Measurements from ENCODE around the gene CA4. TPM values are rescaled to one million over a fixed set of nuclear protein-coding genes. Genes with fewer than 3 reads are reported as not detected.
"Not testable (repeated sequence)": the region's sequence is repeated elsewhere in the genome, so short reads cannot be mapped to it uniquely, and the experiment has no call there.

Gene CA4
- total RNA-seq, 3 donors from 2014 or later = 4.7 to 46.5 (median 12.3) TPM

GRCh38 chr17:60110586-60110985 lies 39.2 kb upstream of the CA4 start:
- TF ChIP-seq POLR2A (IDR thresholded peaks at IDR 0.05) (no peak), POLR2AphosphoS5 (IDR thresholded peaks at IDR 0.05) (no peak)
- TF ChIP-seq, protein P1, sequence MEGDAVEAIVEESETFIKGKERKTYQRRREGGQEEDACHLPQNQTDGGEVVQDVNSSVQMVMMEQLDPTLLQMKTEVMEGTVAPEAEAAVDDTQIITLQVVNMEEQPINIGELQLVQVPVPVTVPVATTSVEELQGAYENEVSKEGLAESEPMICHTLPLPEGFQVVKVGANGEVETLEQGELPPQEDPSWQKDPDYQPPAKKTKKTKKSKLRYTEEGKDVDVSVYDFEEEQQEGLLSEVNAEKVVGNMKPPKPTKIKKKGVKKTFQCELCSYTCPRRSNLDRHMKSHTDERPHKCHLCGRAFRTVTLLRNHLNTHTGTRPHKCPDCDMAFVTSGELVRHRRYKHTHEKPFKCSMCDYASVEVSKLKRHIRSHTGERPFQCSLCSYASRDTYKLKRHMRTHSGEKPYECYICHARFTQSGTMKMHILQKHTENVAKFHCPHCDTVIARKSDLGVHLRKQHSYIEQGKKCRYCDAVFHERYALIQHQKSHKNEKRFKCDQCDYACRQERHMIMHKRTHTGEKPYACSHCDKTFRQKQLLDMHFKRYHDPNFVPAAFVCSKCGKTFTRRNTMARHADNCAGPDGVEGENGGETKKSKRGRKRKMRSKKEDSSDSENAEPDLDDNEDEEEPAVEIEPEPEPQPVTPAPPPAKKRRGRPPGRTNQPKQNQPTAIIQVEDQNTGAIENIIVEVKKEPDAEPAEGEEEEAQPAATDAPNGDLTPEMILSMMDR (IDR thresholded peaks at IDR 0.05) = no peak
- Histone ChIP-seq H3K4me1 (no peaks in the 10 kb centered on the region), H3K36me3 (no peaks in the 10 kb centered on the region), H3K4me3 (no peak overlapping the region), H3K27me3 (no peaks in the 10 kb centered on the region), H3K9me3 (no peaks in the 10 kb centered on the region), H3K27ac (no peak overlapping the region)
- DNase-seq (ENCODE audit: low spot score in 2 of 2) = no peak
- intact Hi-C loops (cut with DNase I; ENCODE audit: low total_unique reads) = no loop called here

GRCh38 chr17:60111661-60112060 lies 38.1 kb upstream of the CA4 start:
- H3K4me3 ChIP-seq; intact Hi-C loops (cut with DNase I; ENCODE audit: low total_unique reads); DNase-seq (ENCODE audit: low spot score in 2 of 2); H3K4me1 ChIP-seq; H3K27ac ChIP-seq; H3K9me3 ChIP-seq; H3K36me3 ChIP-seq; H3K27me3 ChIP-seq: not testable (repeated sequence)

DNA sequence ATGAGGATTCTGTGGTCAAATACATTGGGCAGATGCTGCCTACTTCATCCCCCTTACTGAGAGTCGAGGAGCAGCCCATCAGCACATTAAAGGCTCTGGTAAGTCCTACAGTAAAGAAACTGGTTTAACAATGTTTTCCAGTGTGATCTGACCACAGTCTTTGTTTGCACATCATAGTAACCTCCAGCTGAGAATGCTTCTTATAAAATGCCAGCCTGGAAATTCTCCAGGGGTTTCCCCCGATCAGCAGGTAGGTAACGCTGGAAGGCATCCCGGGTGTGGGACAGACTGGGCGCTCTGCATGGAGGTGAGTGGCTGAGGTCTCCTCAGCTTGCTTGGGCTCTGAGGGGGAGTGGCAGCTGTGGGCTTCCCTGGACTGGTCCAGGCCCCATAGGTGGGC lies 34.4 kb upstream of the CA4 start:
- DNase-seq (ENCODE audit: low spot score in 2 of 2); H3K36me3 ChIP-seq; H3K4me3 ChIP-seq; intact Hi-C loops (cut with DNase I; ENCODE audit: low total_unique reads); H3K27ac ChIP-seq; H3K27me3 ChIP-seq; H3K4me1 ChIP-seq; H3K9me3 ChIP-seq: not testable (repeated sequence)

DNA sequence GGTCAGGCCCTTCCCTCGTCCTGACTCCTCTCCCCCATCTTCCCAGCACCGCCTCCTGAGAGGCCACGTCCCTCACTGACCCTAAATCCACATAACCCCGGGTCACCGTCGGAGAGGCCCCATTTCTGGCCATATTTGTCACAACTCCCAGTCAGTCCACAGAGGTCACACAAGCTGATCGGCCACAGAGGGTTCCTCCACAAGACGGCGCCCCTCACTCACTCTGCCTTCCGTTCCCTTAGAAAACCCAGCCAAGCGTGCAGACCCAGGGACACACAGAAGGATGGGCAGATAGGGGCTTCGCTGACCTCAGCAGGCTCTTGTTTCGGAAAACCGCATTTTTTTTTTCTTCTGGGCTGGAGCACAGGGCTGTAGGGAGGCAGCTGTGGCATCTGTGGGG lies 33.6 kb upstream of the CA4 start:
- H3K4me1 ChIP-seq; H3K27ac ChIP-seq; H3K36me3 ChIP-seq; H3K9me3 ChIP-seq; intact Hi-C loops (cut with DNase I; ENCODE audit: low total_unique reads); DNase-seq (ENCODE audit: low spot score in 2 of 2); H3K27me3 ChIP-seq; H3K4me3 ChIP-seq: not testable (repeated sequence)

GRCh38 chr17:60119162-60119561 lies 30.6 kb upstream of the CA4 start:
- H3K27me3 ChIP-seq; intact Hi-C loops (cut with DNase I; ENCODE audit: low total_unique reads); H3K27ac ChIP-seq; H3K4me1 ChIP-seq; H3K9me3 ChIP-seq; DNase-seq (ENCODE audit: low spot score in 2 of 2); H3K4me3 ChIP-seq; H3K36me3 ChIP-seq: not testable (repeated sequence)

- H3K27me3 ChIP-seq; H3K36me3 ChIP-seq; DNase-seq (ENCODE audit: low spot score in 2 of 2); H3K4me1 ChIP-seq; intact Hi-C loops (cut with DNase I; ENCODE audit: low total_unique reads); H3K27ac ChIP-seq; H3K9me3 ChIP-seq: not testable (repeated sequence)
- H3K4me3 ChIP-seq = peak overlapping the region in 1 of 3 donors; percentile 48
Observed at GRCh38 chr17:60119807-60120748, 29.7 kb upstream of the CA4 start.

DNA sequence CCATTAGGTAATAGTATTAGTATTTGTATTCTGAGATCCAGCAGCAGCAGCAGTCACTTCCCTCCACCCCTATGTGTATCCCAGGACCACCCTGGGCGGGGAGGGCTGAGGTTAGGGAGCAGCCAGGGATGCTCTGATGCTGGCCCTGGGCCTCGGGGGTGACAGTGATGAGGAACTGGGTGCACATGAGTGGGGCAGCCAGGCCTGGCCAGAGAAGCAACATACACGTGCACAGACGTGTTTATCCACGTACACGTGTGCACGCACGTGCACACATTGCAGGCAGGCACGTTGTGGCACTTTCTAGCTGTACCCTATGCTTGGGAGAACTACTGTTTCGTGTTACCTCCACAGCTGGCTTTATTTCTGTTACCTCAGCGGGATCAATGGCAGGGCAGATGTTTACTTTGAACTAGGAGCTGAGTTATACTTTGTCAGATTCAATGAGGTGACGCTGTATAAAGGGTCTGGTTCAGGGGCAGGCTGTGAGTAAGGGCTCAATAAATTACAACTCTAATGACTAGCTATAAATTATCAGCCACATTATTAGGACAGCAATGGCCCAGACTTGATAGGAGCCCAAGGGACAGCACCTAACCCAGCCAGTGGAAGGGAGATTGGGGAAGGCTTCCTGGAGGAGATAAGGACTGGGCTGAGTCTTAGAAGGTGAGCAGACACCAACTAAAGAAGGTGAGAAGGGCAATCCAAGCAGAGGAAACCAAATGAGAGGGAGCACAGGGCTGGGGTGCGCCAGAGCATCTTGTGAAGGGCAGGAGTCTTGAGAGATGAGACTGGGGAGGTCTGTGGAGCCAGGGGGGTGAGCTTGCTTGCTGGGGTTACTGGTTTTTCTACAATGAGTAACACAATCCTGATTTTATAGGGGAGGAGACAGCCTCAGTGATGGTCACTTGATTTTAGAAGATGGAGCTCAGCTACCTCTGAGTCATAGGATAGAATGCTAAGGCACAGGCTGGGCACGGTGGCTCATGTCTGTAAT lies 22.4 kb upstream of the CA4 start:
- H3K9me3 ChIP-seq = no peaks in the 10 kb centered on the region
- no peaks in the 10 kb centered on the region for H3K4me1 ChIP-seq
- H3K27me3 ChIP-seq = no peaks in the 10 kb centered on the region
- H3K27ac ChIP-seq = no peak overlapping the region
- DNase-seq (ENCODE audit: low spot score in 2 of 2) = peak in 1 of 2 donors; percentile 10
- TF ChIP-seq POLR2AphosphoS5 (IDR thresholded peaks at IDR 0.05) = no peak
- TF ChIP-seq POLR2A (IDR thresholded peaks at IDR 0.05) = no peak
- TF ChIP-seq, protein P1 (IDR thresholded peaks at IDR 0.05) = no peak
- no peaks in the 10 kb centered on the region for H3K36me3 ChIP-seq
- H3K4me3 ChIP-seq = no peak overlapping the region
- intact Hi-C loops (cut with DNase I; ENCODE audit: low total_unique reads) = no loop called here
